Stomach (tissue), 9 donors: ENCODE data around the gene UBE2V1. TPM values are rescaled to one million over a fixed set of nuclear protein-coding genes. Genes with fewer than 3 reads are reported as not detected.
"Not testable (repeated sequence)": the region's sequence is repeated elsewhere in the genome, so short reads cannot be mapped to it uniquely, and the experiment has no call there.

Source experiments
- DNase-seq, 2 donors: peaks; one replicate each; pipeline versions ENCODE4 v3.0.0 to v3.0.0-alpha.2; 2013 to 2019
- H3K27ac ChIP-seq, 5 donors: fragments of 200-600 bp in 4 of 5; sonication (generic) in 4 of 5; one replicate each; pipeline ENCODE4 v1.5.1; 2013 to 2019; ENCODE audit warnings: mild to moderate bottlenecking in 1 of 5, moderate library complexity in 1 of 5
- H3K27me3 ChIP-seq, 3 donors: fragments of 200-600 bp; sonication (generic); one replicate each; pipeline ENCODE4 v1.5.1; 2017 to 2019; ENCODE audit warnings: mixed run types in 1 of 3
- H3K36me3 ChIP-seq, 4 donors: fragments of 200-600 bp; sonication (generic); 1 replicate in 3 of 4; 2 replicates in 1 of 4; pipeline ENCODE4 v1.5.1; 2016 to 2019
- H3K4me1 ChIP-seq, 4 donors: fragments of 200-600 bp; sonication (generic); one replicate each; pipeline ENCODE4 v1.5.1; 2016 to 2019
- H3K4me3 ChIP-seq, 4 donors: fragments of 200-600 bp; sonication (generic) in 3 of 4; one replicate each; pipeline ENCODE4 v1.5.1; 2016 to 2019; ENCODE audit warnings: mild to moderate bottlenecking in 1 of 4
- H3K9me3 ChIP-seq, 4 donors: fragments of 200-600 bp; sonication (generic); one replicate each; pipeline ENCODE4 v1.5.1; 2016 to 2019
- EP300 ChIP-seq: sonication (generic); formaldehyde crosslinking; IDR thresholded peaks from one replicate; pipeline ENCODE4 v1.6.1; 2017; ENCODE audit warnings: antibody characterized with exemption
- POLR2A ChIP-seq, 4 donors: fragments of 450-650 bp; IDR thresholded peaks; one replicate each; pipeline ENCODE4 v1.6.1; 2016; ENCODE audit warnings: antibody characterized with exemption in 4 of 4, control low read depth in 2 of 4, mild to moderate bottlenecking in 1 of 4, moderate library complexity in 1 of 4
- POLR2AphosphoS5 ChIP-seq, 3 donors: sonication (generic); formaldehyde crosslinking; IDR thresholded peaks; one replicate each; pipeline ENCODE4 v1.6.1; 2016; ENCODE audit warnings: antibody characterized with exemption in 3 of 3
- WGBS, 5 donors: extraction: QIAGEN DNeasy Blood & Tissue Kit in 3 of 5; methylation state at CpG; one replicate each; pipeline versions ENCODE4 v1.1.5 to v1.1.7; 2013 to 2018; 5-methylcytosine and 5-hydroxymethylcytosine counted together
- intact Hi-C: fragments of 100-400 bp; cut with DNase I; formaldehyde crosslinking; loops from one replicate; pipeline ENCODE4 v1.15.1; 2023; ENCODE audit warnings: low total_unique reads
- polyA plus RNA-seq, 3 donors: library from polyadenylated mRNA; stranded (reverse); fragments of 200-250 nt; gene quantifications; one replicate each; pipeline ENCODE4 v1.2.3, GENCODE V29; 2013
- total RNA-seq, 5 donors: library from RNA; depleted of rRNA; stranded (reverse); fragments of >200 nt; gene quantifications; one replicate each; pipeline versions ENCODE4 v1.1.0 to v1.2.3, GENCODE V29; 2014 to 2016
- TF ChIP-seq, protein P1 (sequence below), 7 experiments: fragments of 450-650 bp in 4 of 7; fragments of 200-600 bp in 3 of 7; sonication (generic) in 3 of 7; IDR thresholded peaks; one replicate each; pipeline ENCODE4 v1.5.1; 2016 to 2019; ENCODE audit warnings: antibody characterized with exemption in 7 of 7, control low read depth in 2 of 7, mild to moderate bottlenecking in 1 of 7
- donor health status: healthy with polysubstance abuse.
- donor health status: Bipolar disorder and iron deficiency.
- donor health status: healthy.

The UBE2V1 gene
- total and polyA plus RNA-seq, 8 donors, result 52.6 to 111 (median 72.5) TPM

- no peak overlapping the region for H3K27ac ChIP-seq
- H3K36me3 ChIP-seq, result peaks cover 24 to 72% (median 56%) of the 10 kb centered on the region in 4 donors
- no peak for TF ChIP-seq EP300
- TF ChIP-seq, protein P1, sequence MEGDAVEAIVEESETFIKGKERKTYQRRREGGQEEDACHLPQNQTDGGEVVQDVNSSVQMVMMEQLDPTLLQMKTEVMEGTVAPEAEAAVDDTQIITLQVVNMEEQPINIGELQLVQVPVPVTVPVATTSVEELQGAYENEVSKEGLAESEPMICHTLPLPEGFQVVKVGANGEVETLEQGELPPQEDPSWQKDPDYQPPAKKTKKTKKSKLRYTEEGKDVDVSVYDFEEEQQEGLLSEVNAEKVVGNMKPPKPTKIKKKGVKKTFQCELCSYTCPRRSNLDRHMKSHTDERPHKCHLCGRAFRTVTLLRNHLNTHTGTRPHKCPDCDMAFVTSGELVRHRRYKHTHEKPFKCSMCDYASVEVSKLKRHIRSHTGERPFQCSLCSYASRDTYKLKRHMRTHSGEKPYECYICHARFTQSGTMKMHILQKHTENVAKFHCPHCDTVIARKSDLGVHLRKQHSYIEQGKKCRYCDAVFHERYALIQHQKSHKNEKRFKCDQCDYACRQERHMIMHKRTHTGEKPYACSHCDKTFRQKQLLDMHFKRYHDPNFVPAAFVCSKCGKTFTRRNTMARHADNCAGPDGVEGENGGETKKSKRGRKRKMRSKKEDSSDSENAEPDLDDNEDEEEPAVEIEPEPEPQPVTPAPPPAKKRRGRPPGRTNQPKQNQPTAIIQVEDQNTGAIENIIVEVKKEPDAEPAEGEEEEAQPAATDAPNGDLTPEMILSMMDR (IDR thresholded peaks at IDR 0.05), result no peak
- TF ChIP-seq POLR2AphosphoS5 (IDR thresholded peaks at IDR 0.05), result no peak
- no peak for TF ChIP-seq POLR2A (IDR thresholded peaks at IDR 0.05)
- no peak overlapping the region for H3K4me3 ChIP-seq
- DNase-seq, result no peak
- H3K27me3 ChIP-seq, result no peaks in the 10 kb centered on the region
- H3K9me3 ChIP-seq, result no peaks in the 10 kb centered on the region
- H3K4me1 ChIP-seq, result peaks cover 26 to 93% (median 66%) of the 10 kb centered on the region in 4 donors
- WGBS, 5 donors, result 54 to 76% (median 67%) methylated on average over 11 of the region's 11 CpGs
- intact Hi-C loops, result no loop called here
Measured at GRCh38 chr20:50140339-50140859, 27.4 kb upstream of the UBE2V1 start.

GRCh38 chr20:50138479-50139393, 25.8 kb upstream of the UBE2V1 start:
- H3K27ac ChIP-seq, result peak overlapping the region; percentile 37 to 70 (median 67)
- H3K27me3 ChIP-seq, result no peaks in the 10 kb centered on the region
- peak in 1 of 2 donors; percentile 71 for DNase-seq
- 47 to 68% (median 58%) methylated on average over 24 to 29 of the region's 29 CpGs for WGBS, 5 donors
- no peak overlapping the region for H3K4me3 ChIP-seq
- peaks cover 26 to 86% (median 71%) of the 10 kb centered on the region in 4 donors for H3K36me3 ChIP-seq
- H3K9me3 ChIP-seq, result no peaks in the 10 kb centered on the region
- intact Hi-C loops, result no loop called here
- TF ChIP-seq, protein P1 (IDR thresholded peaks at IDR 0.05), result no peak
- no peak for TF ChIP-seq POLR2A (IDR thresholded peaks at IDR 0.05)
- no peak for TF ChIP-seq EP300
- TF ChIP-seq POLR2AphosphoS5 (IDR thresholded peaks at IDR 0.05), result no peak
- peaks cover 26 to 81% (median 56%) of the 10 kb centered on the region in 4 donors for H3K4me1 ChIP-seq

- 66 to 80% (median 79%) methylated on average over 5 of the region's 5 CpGs for WGBS, 5 donors
- intact Hi-C loops, result no loop called here
Measured at GRCh38 chr20:50138120-50138478, 25.1 kb upstream of the UBE2V1 start.

GRCh38 chr20:50137702-50138101, 24.8 kb upstream of the UBE2V1 start:
- peak overlapping the region; percentile 37 to 70 (median 67) for H3K27ac ChIP-seq
- H3K4me1 ChIP-seq, result peaks cover 26 to 81% (median 54%) of the 10 kb centered on the region in 4 donors
- H3K27me3 ChIP-seq, H3K4me3 ChIP-seq, intact Hi-C loops, DNase-seq, H3K9me3 ChIP-seq: not testable (repeated sequence)
- H3K36me3 ChIP-seq, result peaks cover 19 to 84% (median 72%) of the 10 kb centered on the region in 4 donors
- 73 to 92% (median 82%) methylated on average over 13 of the region's 13 CpGs for WGBS, 5 donors
- peak in 1 of 3 donors; percentile 21 for TF ChIP-seq POLR2AphosphoS5 (IDR thresholded peaks at IDR 0.05)

More at GRCh38 chr20:50138120-50138478, 25.1 kb upstream of the UBE2V1 start:
- H3K9me3 ChIP-seq, result no peaks in the 10 kb centered on the region
- no peak for TF ChIP-seq POLR2AphosphoS5 (IDR thresholded peaks at IDR 0.05)
- no peak for TF ChIP-seq EP300
- TF ChIP-seq, protein P1 (IDR thresholded peaks at IDR 0.05), result no peak
- no peak for TF ChIP-seq POLR2A (IDR thresholded peaks at IDR 0.05)
- peak overlapping the region; percentile 37 to 70 (median 67) for H3K27ac ChIP-seq
- peaks cover 26 to 81% (median 54%) of the 10 kb centered on the region in 4 donors for H3K4me1 ChIP-seq
- H3K4me3 ChIP-seq, result no peak overlapping the region
- H3K36me3 ChIP-seq, result peaks cover 23 to 84% (median 72%) of the 10 kb centered on the region in 4 donors
- no peaks in the 10 kb centered on the region for H3K27me3 ChIP-seq
- DNase-seq, result no peak
